HG02763 (cell line): ENCODE data around the gene GRM5.
A peak's percentile ranks its signal among the peaks of the same experiment; 100 is the strongest.
"Not testable (repeated sequence)": the region's sequence is repeated elsewhere in the genome, so short reads cannot be mapped to it uniquely, and the experiment has no call there.

Experiments used
- ATAC-seq: cut with Tn5 transposase; IDR thresholded peaks from one replicate; pipeline ENCODE4 v1.9.1; 2021; ENCODE audit warnings: mild to moderate bottlenecking, moderate library complexity; ENCODE audit not compliant: unreplicated experiment

Gene GRM5

GRCh38 chr11:88843766-88844426, 221.9 kb downstream of the GRM5 start:
- not testable (repeated sequence) for ATAC-seq

DNA sequence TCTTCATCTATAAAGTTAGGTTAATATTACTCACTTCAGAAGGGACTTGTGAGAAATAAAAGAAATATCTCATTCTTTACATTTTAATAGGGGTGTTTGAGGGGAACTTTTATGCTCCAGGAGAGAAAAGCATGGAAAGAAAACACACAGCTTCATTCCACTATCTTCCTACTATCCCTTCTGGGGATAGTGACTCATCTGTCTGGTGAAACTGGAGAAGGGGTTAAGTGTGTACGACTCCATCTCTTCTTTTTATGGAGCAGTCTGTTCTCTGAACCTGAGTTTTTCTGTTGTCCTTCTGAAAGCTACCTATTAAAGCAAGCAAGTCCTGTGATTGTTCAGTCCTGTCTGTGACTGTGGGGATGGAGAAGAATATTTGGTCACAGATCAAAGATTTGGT, 227.6 kb downstream of the GRM5 start:
- not testable (repeated sequence) for ATAC-seq

DNA sequence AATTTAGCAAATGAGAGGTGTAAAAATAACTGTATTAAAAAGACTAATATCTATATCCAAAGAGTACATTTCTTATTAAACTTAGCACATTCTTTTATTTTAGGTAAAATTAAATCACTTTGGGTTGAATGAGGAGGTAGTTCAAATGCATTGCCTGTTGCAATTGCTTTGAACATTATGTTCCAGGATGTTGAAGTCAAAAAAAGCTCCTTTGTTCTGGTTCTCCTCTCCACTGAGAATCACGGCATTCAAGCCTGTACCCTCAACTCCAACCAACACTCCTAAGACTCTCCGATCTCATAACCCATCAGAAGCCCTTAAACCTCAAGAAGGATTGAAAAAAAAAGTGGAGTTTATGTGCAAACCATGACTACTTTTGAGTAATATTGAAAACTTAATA, 230.1 kb downstream of the GRM5 start:
- not testable (repeated sequence) for ATAC-seq

DNA sequence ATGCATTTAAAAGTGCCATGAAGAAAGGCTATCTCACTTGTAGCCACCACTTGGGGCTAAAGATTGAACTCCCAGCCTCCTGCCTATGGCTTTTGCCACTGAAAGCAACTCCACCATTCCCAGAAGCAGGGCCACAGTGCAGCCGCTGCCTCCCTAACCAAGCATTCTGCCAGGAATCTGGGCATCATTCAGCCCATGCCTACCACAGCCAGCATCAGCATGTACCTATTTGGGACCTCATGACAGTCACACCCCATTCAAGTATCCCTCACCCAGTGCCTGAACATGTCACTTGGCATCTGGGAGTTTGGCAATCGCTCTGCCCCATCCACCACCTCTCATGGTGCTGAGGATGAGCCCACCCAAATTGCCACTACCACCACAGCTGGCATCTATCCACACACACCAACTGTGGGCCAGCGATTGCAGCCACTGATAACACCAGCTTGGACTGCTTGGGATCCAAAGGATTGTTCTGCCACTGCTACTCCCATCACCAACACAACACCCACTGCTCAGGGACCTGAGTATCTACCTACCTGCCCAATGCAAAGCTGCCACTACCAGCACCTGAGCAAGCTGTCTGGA, 234.4 kb downstream of the GRM5 start:
- ATAC-seq = no peak

DNA sequence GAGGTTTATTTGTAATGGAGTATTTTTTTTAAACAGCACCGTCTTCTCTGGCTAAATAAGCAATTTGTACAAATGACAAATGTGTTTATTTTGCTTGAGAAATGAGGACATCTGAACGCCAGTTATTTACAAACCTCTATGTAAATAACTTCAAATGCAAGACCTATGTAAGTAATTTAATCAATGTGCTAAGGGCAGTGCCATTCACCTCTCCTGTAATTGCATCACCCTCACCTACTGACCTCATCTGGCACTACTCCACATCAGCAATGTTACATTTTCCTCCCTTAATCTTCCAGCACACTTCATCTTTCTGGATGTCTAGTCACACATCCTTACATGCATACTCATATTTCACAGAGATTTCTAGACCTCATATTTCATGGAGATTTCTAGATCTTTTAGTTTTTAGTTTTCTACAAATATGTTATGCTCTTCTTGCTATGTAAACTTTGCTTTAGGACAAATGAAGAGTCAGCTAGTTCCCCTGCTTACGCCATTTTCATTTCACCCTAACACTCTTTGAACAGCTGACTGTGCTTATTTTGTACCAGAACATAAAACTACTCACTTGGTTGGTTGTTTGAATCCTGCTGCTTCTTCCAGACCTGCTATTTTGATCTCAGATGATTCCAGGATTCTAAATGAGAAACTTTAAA, 238.6 kb downstream of the GRM5 start:
- no peak for ATAC-seq

DNA sequence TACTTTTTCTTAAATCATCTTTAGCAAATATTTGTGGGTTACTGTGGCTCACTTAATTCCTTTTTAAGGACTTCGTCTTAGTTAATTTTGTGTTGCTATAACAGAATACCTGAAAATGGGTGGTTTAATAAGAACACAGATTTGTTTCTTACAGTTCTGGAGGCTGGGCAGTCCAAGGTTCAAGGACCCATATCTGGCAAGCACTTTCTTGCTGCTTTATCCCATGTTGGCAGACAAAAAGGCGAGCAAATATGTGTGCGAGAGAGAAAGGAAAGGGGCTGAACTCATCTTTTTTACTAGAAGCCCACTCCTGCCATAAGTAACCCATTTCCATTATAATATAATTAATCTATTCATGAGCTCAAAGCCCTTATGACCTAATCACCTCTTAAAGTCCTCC, 246.2 kb downstream of the GRM5 start:
- ATAC-seq = no peak

- ATAC-seq = no peak
Observed at GRCh38 chr11:88818978-88819377, 246.8 kb downstream of the GRM5 start.

DNA sequence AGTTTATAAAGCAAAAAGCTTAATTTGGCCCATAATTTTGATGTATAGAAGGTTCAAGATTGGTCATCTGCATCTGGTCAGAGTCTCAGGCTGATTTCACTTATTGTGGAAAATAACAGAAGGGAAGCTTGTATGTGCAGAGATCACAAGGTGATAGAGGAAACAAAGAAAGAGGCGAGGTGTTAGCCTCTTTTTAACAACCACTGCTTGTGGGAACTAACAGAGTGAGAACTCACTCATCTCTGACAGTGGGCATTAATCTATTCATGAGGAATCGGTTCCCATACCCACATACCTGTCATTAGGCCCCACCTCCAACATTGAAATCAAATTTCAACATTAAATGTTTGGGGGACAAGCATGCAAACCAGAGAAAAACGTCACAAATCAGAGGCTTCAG, 250.3 kb downstream of the GRM5 start:
- no peak for ATAC-seq

GRCh38 chr11:88814076-88814475, 251.7 kb downstream of the GRM5 start:
- peak; percentile 46 for ATAC-seq

- ATAC-seq = peak; percentile 84
Observed at GRCh38 chr11:88813233-88813915, 252.4 kb downstream of the GRM5 start.

GRCh38 chr11:88810420-88811097, 255.2 kb downstream of the GRM5 start:
- no peak for ATAC-seq

- ATAC-seq = no peak
Observed at GRCh38 chr11:88809126-88809525, 256.7 kb downstream of the GRM5 start.

GRCh38 chr11:88807349-88807748, 258.4 kb downstream of the GRM5 start:
- ATAC-seq = no peak

DNA sequence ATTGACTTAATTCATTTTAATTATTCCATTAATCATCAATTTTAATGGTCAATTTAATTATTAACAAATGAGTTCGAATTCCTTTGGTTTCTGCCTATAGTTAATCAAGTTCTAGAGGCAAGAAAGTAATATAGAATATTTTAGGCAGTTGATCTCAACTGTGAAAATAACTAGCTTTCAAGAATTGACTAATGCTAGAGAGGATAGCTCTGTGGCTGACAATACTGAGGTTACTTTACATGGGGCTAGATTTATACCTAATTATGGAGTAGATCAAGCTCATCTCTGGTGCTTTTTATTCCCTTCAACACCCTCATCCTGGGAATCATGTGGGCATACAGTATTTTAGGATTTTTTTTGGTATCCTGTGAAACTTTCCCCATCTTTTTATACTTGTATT, 259.4 kb downstream of the GRM5 start:
- no peak for ATAC-seq

DNA sequence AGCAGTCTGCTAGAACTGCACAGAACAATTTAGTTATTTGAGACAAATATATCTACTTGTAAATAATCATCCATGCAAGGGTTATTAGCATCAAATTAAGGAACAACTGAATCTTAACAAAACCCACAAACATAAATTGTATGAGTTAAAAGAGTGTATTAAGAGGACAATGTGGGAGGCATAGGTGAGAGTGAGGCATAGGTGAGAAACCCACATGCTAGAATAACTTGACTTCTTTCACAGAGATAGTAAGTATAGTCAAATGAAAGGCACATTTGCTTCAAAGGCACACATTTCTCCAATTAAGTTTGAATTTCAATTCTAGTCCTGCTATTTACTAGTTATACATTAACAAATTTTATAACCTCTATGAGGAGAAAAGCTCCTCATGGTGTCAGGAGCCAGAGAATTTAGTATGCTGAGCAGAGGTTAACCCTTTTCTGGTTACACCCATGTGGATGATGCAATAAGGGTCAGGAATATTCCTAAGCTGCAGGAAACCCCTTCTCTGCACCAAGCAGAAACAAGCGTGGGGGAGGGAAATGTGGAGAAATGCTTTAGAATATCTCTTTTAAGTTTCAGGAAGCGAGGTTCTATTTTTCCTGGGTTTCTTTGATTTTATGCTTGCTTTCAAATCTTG, 264.2 kb downstream of the GRM5 start:
- ATAC-seq = no peak

GRCh38 chr11:88799771-88800500, 265.8 kb downstream of the GRM5 start:
- ATAC-seq = no peak

DNA sequence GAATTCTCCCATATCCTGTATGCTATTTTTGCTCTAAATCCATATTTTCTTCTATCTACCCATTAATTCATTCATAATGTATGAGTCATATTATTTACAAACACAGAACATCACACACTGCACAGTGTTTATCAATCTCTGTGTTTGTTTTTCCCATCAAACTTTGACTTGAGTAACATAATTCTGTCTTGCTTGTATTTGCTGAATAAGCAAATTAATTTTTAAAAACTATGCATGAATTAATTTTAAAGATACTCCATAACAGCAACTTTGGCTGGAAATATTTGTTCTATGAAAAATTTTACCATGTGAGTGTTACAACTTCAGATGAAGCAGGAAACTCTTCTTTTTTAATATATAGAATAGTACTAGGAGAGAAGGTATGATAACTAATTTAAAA, 275.6 kb downstream of the GRM5 start:
- no peak for ATAC-seq

GRCh38 chr11:88779577-88779976, 286.2 kb downstream of the GRM5 start:
- ATAC-seq = no peak

DNA sequence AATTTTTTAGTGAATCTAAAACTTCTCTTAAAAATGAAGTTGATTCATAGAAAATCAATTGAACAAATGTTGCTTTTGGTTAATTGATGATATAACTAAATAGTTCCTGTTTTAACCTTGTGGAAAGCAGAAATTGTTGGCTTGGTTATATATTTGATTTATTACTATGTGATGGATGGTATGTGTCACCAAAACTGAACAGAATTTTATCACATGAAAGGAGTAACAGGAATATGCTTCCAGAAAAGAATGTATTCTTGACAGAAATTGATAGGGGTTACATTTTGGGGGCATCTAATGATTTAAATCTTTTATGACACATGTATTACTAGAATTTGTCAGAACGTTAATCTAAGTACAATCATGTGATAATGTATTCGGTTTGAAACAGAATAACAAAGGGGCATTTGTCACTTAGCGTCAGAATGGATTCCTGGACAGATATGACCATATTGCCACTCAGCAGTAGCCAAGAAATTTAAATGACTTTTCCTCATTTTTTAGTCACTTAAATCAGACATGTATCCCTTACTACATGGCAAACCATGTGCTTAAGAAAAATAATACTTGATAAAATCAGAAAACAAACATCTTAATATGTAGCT, 295.2 kb downstream of the GRM5 start:
- no peak for ATAC-seq

DNA sequence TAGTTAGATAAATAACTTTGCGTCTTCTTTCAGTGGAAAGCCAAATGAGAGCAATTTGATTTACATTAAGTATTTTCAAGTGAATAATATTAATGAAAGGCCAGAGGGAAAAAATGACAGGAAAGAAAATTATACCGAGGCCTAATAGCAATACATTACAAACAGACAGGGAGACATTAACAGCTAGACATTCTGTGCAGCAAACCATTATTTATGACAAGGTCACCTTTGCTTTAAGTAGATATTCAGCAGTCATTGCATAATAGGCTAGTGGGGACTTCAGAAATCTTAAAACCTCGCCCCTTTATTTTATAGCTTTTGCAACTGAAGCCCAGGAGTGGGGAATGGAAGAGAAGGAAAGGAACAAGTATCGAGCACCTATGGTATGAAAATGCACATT, 321.6 kb downstream of the GRM5 start:
- no peak for ATAC-seq
